Measurements from ENCODE around the gene SLX9.

GRCh38 chr21:45001134-45002095, 61.6 kb downstream of the SLX9 start:
- no peak for TF ChIP-seq POLR2AphosphoS5 (IDR thresholded peaks at IDR 0.05; ENCODE audit: borderline replicate concordance, low read depth, low read length)
- TF ChIP-seq EZH2 (IDR thresholded peaks at IDR 0.05): no peak

All from SK-N-MC (cell line).